Ovary (tissue), 3 donors: ENCODE data around the gene TOMM6.

ENCODE experiments used
- EP300 ChIP-seq: sonication (generic); formaldehyde crosslinking; IDR thresholded peaks from one replicate; pipeline ENCODE4 v1.6.1; 2017; ENCODE audit warnings: antibody characterized with exemption
- POLR2A ChIP-seq: fragments of 450-650 bp; IDR thresholded peaks from one replicate; pipeline ENCODE4 v1.6.1; 2017; ENCODE audit warnings: antibody characterized with exemption, mild to moderate bottlenecking, moderate library complexity
- TF ChIP-seq, protein P1 (sequence below), 3 donors: fragments of 450-650 bp in 2 of 3; fragments of 200-600 bp in 1 of 3; IDR thresholded peaks; one replicate each; pipeline versions ENCODE4 v1.5.1 to v1.8.0; 2016 to 2022; ENCODE audit warnings: antibody characterized with exemption in 3 of 3, mild to moderate bottlenecking in 1 of 3
- donor health status: DM: no; HTN: no; CAD: no.

DNA sequence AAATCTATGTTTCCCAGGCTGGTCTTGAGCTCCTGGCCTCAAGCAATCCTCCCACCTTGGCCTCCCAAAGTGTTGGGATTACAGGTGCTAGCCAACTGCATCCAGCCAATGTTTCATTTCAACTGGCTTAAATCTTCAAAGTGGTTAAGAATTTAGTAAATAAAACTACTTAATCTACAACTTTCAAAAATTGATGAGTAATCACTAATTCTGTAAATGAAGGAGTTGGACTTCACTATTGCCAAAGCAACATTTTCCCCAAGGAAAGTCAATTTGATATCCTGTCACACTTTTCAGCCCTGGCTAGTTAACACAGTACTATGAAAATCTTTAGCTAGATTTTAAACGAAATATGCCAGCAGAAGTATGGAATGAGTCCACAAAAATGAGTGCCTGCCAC, 3.8 kb downstream of the TOMM6 start:
- TF ChIP-seq, protein P1, sequence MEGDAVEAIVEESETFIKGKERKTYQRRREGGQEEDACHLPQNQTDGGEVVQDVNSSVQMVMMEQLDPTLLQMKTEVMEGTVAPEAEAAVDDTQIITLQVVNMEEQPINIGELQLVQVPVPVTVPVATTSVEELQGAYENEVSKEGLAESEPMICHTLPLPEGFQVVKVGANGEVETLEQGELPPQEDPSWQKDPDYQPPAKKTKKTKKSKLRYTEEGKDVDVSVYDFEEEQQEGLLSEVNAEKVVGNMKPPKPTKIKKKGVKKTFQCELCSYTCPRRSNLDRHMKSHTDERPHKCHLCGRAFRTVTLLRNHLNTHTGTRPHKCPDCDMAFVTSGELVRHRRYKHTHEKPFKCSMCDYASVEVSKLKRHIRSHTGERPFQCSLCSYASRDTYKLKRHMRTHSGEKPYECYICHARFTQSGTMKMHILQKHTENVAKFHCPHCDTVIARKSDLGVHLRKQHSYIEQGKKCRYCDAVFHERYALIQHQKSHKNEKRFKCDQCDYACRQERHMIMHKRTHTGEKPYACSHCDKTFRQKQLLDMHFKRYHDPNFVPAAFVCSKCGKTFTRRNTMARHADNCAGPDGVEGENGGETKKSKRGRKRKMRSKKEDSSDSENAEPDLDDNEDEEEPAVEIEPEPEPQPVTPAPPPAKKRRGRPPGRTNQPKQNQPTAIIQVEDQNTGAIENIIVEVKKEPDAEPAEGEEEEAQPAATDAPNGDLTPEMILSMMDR (IDR thresholded peaks at IDR 0.05), result no peak
- TF ChIP-seq EP300, result no peak
- no peak for TF ChIP-seq POLR2A
